ENCODE results near the gene CSPG4. TPM values are rescaled to one million over a fixed set of nuclear protein-coding genes. Genes with fewer than 3 reads are reported as not detected.
A peak's percentile ranks its signal among the peaks of the same experiment; 100 is the strongest.

Gene CSPG4
- total and polyA plus RNA-seq, 2 of the 4 experiments (the other 2 are of a cell fraction): 12.4 to 28.4 TPM

DNA sequence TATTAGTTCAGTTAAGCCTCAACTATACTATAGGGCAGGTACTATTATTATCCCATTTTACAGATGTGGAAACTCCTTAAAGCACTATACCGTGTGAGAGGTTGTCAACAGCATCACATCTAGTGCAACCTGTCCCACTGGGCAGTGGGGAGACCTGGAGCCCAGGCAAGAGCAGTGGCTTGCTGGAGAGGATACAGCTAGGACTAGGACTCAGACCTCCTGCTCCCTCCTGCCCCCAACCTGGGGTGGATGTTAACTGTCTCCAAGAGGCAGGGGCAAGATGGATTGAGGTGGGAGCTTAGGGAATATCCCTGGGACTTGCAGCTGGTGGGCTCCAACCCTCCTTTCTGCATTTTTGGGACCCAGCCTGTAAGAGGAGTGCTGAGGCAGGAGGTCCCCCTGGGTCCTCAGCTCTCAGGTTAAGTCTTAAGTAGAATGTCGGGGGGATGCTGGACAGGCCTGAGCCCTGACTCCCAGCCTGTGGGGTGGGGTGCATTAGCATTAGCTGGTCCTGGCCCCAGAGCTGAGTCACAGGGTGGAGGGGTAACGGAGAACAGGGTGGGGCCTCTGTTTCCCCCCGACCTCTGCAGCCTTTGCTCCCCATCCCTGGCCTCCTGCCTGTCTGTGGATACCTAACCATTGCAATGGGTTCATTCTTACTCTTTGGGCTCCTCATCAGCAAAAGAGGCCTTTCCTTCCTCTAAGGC lies 58.3 kb downstream of the CSPG4 start:
- intact Hi-C loops (cut with micrococcal nuclease): no loop called here
- Histone ChIP-seq H4K20me1 (ENCODE audit: insufficient read depth, low read length) (peaks cover 89% of the 10 kb centered on the region), H3K56ac (ENCODE audit: extremely low read depth, insufficient read depth, low read length) (no peak overlapping the region), H3K27ac (ENCODE audit: insufficient read depth, low read length) (no peak overlapping the region), H2AFZ (replicated peaks; ENCODE audit: low read length, poor library complexity) (no peak overlapping the region), H3K9me3 (ENCODE audit: control insufficient read depth, insufficient read depth, low read length) (no peaks in the 10 kb centered on the region), H4K8ac (ENCODE audit: low read depth in 2 of 2, low read length in 2 of 2) (no peak overlapping the region), H3K36me3 (ENCODE audit: control insufficient read depth, insufficient read depth, low read length) (peaks cover 70% of the 10 kb centered on the region), H3K9me1 (ENCODE audit: insufficient read depth, low read length) (peaks cover 45% of the 10 kb centered on the region), H2BK15ac (ENCODE audit: low read depth, low read length) (no peak overlapping the region), H3K14ac (replicated peaks; ENCODE audit: low read depth, low read length) (no peak overlapping the region), H3K9ac (ENCODE audit: low read depth, low read length) (no peak overlapping the region), H2AK9ac (replicated peaks; ENCODE audit: low read depth, low read length, poor library complexity) (peak overlapping the region; percentile 62), H3K23ac (ENCODE audit: low read depth, low read length) (0 out of 2 replicates have a peak overlapping the region, but pooled peaks have one; percentile 31), H2BK120ac (ENCODE audit: low read depth, low read length) (no peak overlapping the region), H3K79me1 (ENCODE audit: low read depth in 1 of 2, low read length in 2 of 2) (peaks cover 19 to 98% of the 10 kb centered on the region in 2 experiments), H3K27me3 (ENCODE audit: control insufficient read depth, insufficient read depth, low read length) (no peaks in the 10 kb centered on the region), H4K5ac (ENCODE audit: low read depth, low read length) (no peak overlapping the region), H3K4me1 (ENCODE audit: control insufficient read depth, insufficient read depth, low read length) (peaks cover 38% of the 10 kb centered on the region), H4K91ac (ENCODE audit: insufficient read depth, low read depth, low read length) (no peak overlapping the region), H3K4ac (ENCODE audit: low read depth, low read length) (no peak overlapping the region), H3K18ac (ENCODE audit: low read depth, low read length) (no peak overlapping the region), H3K4me2 (ENCODE audit: low read depth, low read length) (no peak overlapping the region), H3K4me3 (ENCODE audit: insufficient read depth, low read depth, low read length) (no peak overlapping the region), H2BK5ac (ENCODE audit: low read depth, low read length, poor library complexity, severe bottlenecking) (no peak overlapping the region), H2BK20ac (ENCODE audit: low read depth, low read length) (no peak overlapping the region), H2AK5ac (ENCODE audit: low read depth, low read length) (no peak overlapping the region)
- in situ Hi-C loops (cut with MboI; ENCODE audit: low sequenced_read_pairs): no loop called here
- CTCF ChIA-PET: no interaction called here
- dilution Hi-C loops (cut with HindIII; ENCODE audit: low sequenced_read_pairs, unreplicated experiment): no loop called here
- WGBS, 2 experiments (ENCODE audit: extremely low coverage in 2 of 2, insufficient read length in 1 of 2): no CpG with 5 or more reads among the region's 4 CpGs
- BruUV-seq (replicated peaks): no TSS peak
- DNase-seq (no peak), ATAC-seq (ENCODE audit: low read depth) (no peak)
- POLR2A ChIA-PET (ENCODE audit: unreplicated experiment): no interaction called here
- TF ChIP-seq SMC3 (IDR thresholded peaks at IDR 0.05; ENCODE audit: low read depth, low read length): no peak
- no peak for TF ChIP-seq CEBPB (IDR thresholded peaks at IDR 0.05; ENCODE audit: low read depth, low read length)
- TF ChIP-seq, protein P1, sequence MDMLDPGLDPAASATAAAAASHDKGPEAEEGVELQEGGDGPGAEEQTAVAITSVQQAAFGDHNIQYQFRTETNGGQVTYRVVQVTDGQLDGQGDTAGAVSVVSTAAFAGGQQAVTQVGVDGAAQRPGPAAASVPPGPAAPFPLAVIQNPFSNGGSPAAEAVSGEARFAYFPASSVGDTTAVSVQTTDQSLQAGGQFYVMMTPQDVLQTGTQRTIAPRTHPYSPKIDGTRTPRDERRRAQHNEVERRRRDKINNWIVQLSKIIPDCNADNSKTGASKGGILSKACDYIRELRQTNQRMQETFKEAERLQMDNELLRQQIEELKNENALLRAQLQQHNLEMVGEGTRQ (IDR thresholded peaks at IDR 0.05; ENCODE audit: low read depth, low read length): no peak
- no peak for TF ChIP-seq FOS (IDR thresholded peaks at IDR 0.05; ENCODE audit: low read depth, low read length)
- no peak for TF ChIP-seq BHLHE40 (IDR thresholded peaks at IDR 0.05; ENCODE audit: low read depth, low read length)
- no peak for TF ChIP-seq CHD1 (IDR thresholded peaks at IDR 0.05; ENCODE audit: low read depth, low read length)
- no peak for TF ChIP-seq MAFK (IDR thresholded peaks at IDR 0.05; ENCODE audit: low read depth, low read length)
- TF ChIP-seq RCOR1 (IDR thresholded peaks at IDR 0.05; ENCODE audit: insufficient replicate concordance, low read length): no peak
- TF ChIP-seq MXI1 (IDR thresholded peaks at IDR 0.05; ENCODE audit: borderline replicate concordance, low read depth, low read length): no peak
- no peak for TF ChIP-seq POLR2A (IDR thresholded peaks at IDR 0.05; ENCODE audit: low read depth, low read length)
- TF ChIP-seq, protein P2, sequence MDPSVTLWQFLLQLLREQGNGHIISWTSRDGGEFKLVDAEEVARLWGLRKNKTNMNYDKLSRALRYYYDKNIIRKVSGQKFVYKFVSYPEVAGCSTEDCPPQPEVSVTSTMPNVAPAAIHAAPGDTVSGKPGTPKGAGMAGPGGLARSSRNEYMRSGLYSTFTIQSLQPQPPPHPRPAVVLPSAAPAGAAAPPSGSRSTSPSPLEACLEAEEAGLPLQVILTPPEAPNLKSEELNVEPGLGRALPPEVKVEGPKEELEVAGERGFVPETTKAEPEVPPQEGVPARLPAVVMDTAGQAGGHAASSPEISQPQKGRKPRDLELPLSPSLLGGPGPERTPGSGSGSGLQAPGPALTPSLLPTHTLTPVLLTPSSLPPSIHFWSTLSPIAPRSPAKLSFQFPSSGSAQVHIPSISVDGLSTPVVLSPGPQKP (IDR thresholded peaks at IDR 0.05; ENCODE audit: borderline replicate concordance, low read depth, low read length): no peak

Data from IMR-90 (cell line).